Thyroid gland (tissue), 4 donors: ENCODE data around the gene SLC35B2. TPM values are rescaled to one million over a fixed set of nuclear protein-coding genes. Genes with fewer than 3 reads are reported as not detected.

Experiments
- DNase-seq, 2 donors: peaks; one replicate each; pipeline ENCODE4 v3.0.0-alpha.2; 2019
- H3K27ac ChIP-seq, 3 donors: fragments of 200-600 bp; sonication (generic); 1 replicate in 2 of 3; 2 replicates in 1 of 3; pipeline ENCODE4 v1.5.1; 2016 to 2019; ENCODE audit warnings: mild to moderate bottlenecking in 1 of 3, moderate library complexity in 1 of 3
- H3K27me3 ChIP-seq: fragments of 200-600 bp; sonication (generic); one replicate; pipeline ENCODE4 v1.5.1; 2019
- H3K36me3 ChIP-seq, 2 donors: fragments of 200-600 bp; sonication (generic); one replicate each; pipeline ENCODE4 v1.5.1; 2016 to 2019
- H3K4me1 ChIP-seq, 2 donors: fragments of 200-600 bp; sonication (generic); one replicate each; pipeline ENCODE4 v1.5.1; 2017 to 2019
- H3K4me3 ChIP-seq, 3 donors: fragments of 200-600 bp; sonication (generic); replicated peaks in 1 of 3; 1 replicate in 2 of 3; 2 replicates in 1 of 3; pipeline ENCODE4 v1.5.1; 2016; ENCODE audit warnings: mild to moderate bottlenecking in 1 of 3
- H3K9me3 ChIP-seq: fragments of 200-600 bp; sonication (generic); one replicate; pipeline ENCODE4 v1.5.1; 2017
- CTCF ChIP-seq, 6 experiments: fragments of 200-600 bp in 3 of 6; fragments of 450-650 bp in 3 of 6; sonication (generic) in 3 of 6; IDR thresholded peaks; one replicate each; pipeline ENCODE4 v1.5.1; 2016 to 2019; ENCODE audit warnings: antibody characterized with exemption in 6 of 6, mild to moderate bottlenecking in 2 of 6, inconsistent platforms in 1 of 6, moderate library complexity in 1 of 6
- POLR2A ChIP-seq, 2 donors: fragments of 450-650 bp; IDR thresholded peaks; one replicate each; pipeline ENCODE4 v1.6.1; 2017; ENCODE audit warnings: antibody characterized with exemption in 2 of 2, mild to moderate bottlenecking in 2 of 2, moderate library complexity in 1 of 2
- WGBS, 2 donors: methylation state at CpG; one replicate each; pipeline ENCODE4 v1.1.5; 2017; 5-methylcytosine and 5-hydroxymethylcytosine counted together
- intact Hi-C: fragments of 100-400 bp; cut with DNase I; formaldehyde crosslinking; loops from one replicate; pipeline ENCODE4 v1.15.1; 2023
- total RNA-seq, 4 donors: library from RNA; depleted of rRNA; stranded (reverse); fragments of >200 nt; gene quantifications; one replicate each; pipeline ENCODE4 v1.2.3, GENCODE V29; 2016

The SLC35B2 gene
- total RNA-seq, 4 donors from 2014 or later: 28.5 to 46.5 (median 41.8) TPM

DNA sequence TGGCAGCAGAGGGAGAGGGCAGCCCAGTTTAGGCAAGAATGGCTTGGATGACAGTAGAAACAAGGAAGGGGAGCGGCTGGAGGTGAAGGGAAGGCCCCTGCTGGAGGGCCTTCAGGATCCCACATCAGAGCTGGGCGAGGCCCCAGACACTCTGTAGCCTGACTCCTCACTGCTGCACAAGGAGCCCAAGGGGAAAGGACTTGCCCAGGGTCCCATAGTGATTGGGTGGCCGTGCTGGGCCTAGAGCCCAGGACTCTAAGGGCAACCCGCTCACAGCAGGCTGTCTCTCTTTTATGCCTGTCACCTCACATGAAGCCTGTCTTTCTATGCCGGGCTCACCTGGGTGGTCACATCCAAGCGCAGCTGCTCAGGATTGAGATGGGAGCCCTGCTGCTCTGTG lies 46.5 kb upstream of the SLC35B2 start:
- Histone ChIP-seq H3K9me3 (no peaks in the 10 kb centered on the region), H3K4me3 (no peak overlapping the region)
- intact Hi-C loops: no loop called here

GRCh38 chr6:44302856-44303255 lies 45.5 kb upstream of the SLC35B2 start:
- no peak for DNase-seq
- TF ChIP-seq POLR2A (IDR thresholded peaks at IDR 0.05) (no peak), CTCF (IDR thresholded peaks at IDR 0.05) (no peak)
- H3K4me1 ChIP-seq: peaks cover 0 to 2% of the 10 kb centered on the region in 2 donors
- H3K4me3 ChIP-seq: no peak overlapping the region
- intact Hi-C loops: no loop called here
- H3K36me3 ChIP-seq: peaks cover 36 to 48% of the 10 kb centered on the region in 2 donors
- no peaks in the 10 kb centered on the region for H3K27me3 ChIP-seq
- H3K9me3 ChIP-seq: no peaks in the 10 kb centered on the region
- WGBS, 2 donors: 94 to 96% methylated on average over 10 to 12 of the region's 12 CpGs
- no peak overlapping the region for H3K27ac ChIP-seq

More for the DNA sequence above, 46.5 kb upstream of the SLC35B2 start:
- no peak for DNase-seq
- Histone ChIP-seq H3K36me3 (peaks cover 36 to 50% of the 10 kb centered on the region in 2 donors), H3K4me1 (no peaks in the 10 kb centered on the region), H3K27ac (no peak overlapping the region), H3K27me3 (no peaks in the 10 kb centered on the region)
- TF ChIP-seq CTCF (IDR thresholded peaks at IDR 0.05) (no peak), POLR2A (IDR thresholded peaks at IDR 0.05) (no peak)
- WGBS, 2 donors: 98 to 100% methylated on average over 5 to 6 of the region's 6 CpGs

DNA sequence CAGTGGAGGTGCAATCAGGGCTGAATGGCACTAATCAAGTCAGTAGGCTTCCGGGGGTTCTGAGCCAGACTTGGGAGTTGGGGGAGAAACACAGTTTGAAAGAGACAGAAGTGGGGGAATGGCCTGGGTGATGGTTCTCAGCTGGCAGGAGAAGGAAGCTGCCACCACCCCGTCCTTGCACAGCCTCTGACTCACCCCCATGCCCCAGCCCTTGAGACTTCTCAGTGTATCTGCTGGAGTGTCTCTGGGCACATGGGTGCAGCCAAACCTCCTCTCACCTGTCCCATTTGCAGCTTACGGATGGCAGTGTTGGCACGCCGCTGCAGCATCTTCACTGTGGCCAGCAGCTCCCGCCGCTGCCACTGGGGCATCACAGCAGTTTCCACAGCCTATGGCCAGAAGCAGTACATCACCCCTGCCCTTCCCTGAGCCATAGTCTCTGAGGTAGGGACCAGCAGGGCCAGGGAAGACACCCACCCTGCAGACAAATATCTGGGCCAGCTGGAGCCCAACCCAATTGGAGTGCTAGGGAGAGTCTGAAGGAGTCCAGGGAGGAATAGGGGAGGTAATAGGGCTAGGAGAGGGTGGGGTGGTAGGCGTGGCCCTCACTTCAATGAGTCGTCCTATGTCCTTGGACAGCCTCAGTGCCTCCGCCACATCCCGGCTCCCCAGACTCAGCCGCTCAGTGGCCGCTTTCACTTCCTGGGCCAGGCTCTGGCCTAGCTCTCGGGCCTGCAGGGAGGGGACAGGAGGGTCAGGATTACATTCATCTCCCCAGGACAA lies 44.6 kb upstream of the SLC35B2 start:
- WGBS, 2 donors: 95 to 96% methylated on average over 14 of the region's 14 CpGs
- Histone ChIP-seq H3K9me3 (no peaks in the 10 kb centered on the region), H3K4me3 (no peak overlapping the region), H3K4me1 (peaks cover 5 to 10% of the 10 kb centered on the region in 2 donors), H3K27me3 (peaks cover 6% of the 10 kb centered on the region), H3K36me3 (peaks cover 36 to 48% of the 10 kb centered on the region in 2 donors), H3K27ac (no peak overlapping the region)
- intact Hi-C loops: no loop called here
- no peak for TF ChIP-seq CTCF (IDR thresholded peaks at IDR 0.05)
- no peak for TF ChIP-seq POLR2A (IDR thresholded peaks at IDR 0.05)
- no peak for DNase-seq

DNA sequence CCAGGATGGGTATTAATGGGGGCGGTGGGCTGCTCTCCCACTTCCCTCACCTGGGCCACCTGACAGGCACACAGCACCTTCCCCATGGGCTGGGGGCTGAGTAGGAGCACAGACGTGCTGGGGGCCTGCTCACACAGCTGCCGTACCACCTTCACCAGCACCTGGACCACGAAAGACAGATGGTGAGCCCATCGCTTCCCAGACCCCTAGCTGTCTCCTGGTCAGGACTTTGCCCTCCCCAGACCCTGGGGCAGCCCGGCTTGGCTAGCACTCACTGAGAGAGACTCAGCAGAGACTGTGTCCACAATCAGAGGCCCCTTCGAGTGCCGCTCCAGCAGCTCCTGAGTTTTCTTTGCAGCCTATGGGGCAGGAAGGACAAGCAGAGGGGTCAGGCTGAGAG lies 43.8 kb upstream of the SLC35B2 start:
- intact Hi-C loops: no loop called here
- TF ChIP-seq CTCF (IDR thresholded peaks at IDR 0.05) (no peak), POLR2A (IDR thresholded peaks at IDR 0.05) (no peak)

DNA sequence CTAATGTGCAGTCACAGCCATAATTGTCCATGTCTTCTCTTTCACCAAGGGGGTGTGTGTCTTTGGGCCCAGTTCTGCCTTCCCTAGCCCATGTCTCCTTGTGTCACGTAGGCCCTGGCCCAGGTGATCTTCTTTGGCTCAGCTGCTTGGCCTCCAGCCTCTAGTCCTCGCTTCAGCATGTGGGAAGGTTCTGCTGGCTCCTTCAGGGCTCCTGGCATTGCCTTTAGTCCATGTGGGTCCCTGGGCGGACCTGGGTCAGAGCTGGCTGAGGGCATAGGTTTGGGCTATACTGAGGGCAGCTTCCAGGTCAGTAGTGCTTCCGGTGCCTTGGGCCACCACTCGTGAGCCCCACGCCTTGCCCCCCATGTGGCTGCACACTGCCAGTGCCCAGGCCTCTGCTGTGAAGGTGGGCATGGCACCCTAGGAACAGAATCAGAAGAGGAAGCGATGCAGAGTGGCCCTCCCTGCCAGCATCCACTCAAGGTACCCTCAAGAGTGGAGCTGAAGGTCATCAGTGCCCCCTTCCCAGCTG lies 43.0 kb upstream of the SLC35B2 start:
- DNase-seq: no peak
- Histone ChIP-seq H3K36me3 (peaks cover 36 to 37% of the 10 kb centered on the region in 2 donors), H3K4me1 (peaks cover 6 to 12% of the 10 kb centered on the region in 2 donors), H3K27me3 (peaks cover 12% of the 10 kb centered on the region), H3K27ac (no peak overlapping the region), H3K4me3 (no peak overlapping the region), H3K9me3 (no peaks in the 10 kb centered on the region)
- intact Hi-C loops: no loop called here
- TF ChIP-seq POLR2A (IDR thresholded peaks at IDR 0.05) (no peak), CTCF (IDR thresholded peaks at IDR 0.05) (no peak)
- WGBS, 2 donors: 67 to 87% methylated on average over 4 to 7 of the region's 7 CpGs

More for the DNA sequence above, 43.8 kb upstream of the SLC35B2 start:
- H3K4me1 ChIP-seq: peaks cover 6 to 12% of the 10 kb centered on the region in 2 donors
- H3K9me3 ChIP-seq: no peaks in the 10 kb centered on the region
- H3K4me3 ChIP-seq: no peak overlapping the region
- 80 to 87% methylated on average over 6 to 8 of the region's 8 CpGs for WGBS, 2 donors
- H3K27me3 ChIP-seq: peaks cover 6% of the 10 kb centered on the region
- no peak overlapping the region for H3K27ac ChIP-seq
- DNase-seq: no peak
- peaks cover 36 to 44% of the 10 kb centered on the region in 2 donors for H3K36me3 ChIP-seq
